Panc1 (cell line): Measurements from ENCODE around the gene INTS2.

Experiments used
- CTCF ChIP-seq: fragments of 450-650 bp; IDR thresholded peaks from 2 replicates; pipeline ENCODE4 v1.5.1; 2017; ENCODE audit warnings: mild to moderate bottlenecking
- POLR2AphosphoS5 ChIP-seq: IDR thresholded peaks from 2 replicates; pipeline ENCODE4 v1.6.1; 2012; ENCODE audit warnings: mild to moderate bottlenecking, low read depth, low read length, moderate library complexity
- SIN3A ChIP-seq: IDR thresholded peaks from 2 replicates; pipeline ENCODE4 v1.6.1; 2012; ENCODE audit warnings: low read depth, mild to moderate bottlenecking, low read length, moderate library complexity, borderline replicate concordance; ENCODE audit not compliant: insufficient read depth
- TCF7L2 ChIP-seq: IDR thresholded peaks from 2 replicates; pipeline ENCODE4 v1.6.1; 2011; ENCODE audit warnings: mild to moderate bottlenecking, low read depth, low read length, inconsistent platforms

DNA sequence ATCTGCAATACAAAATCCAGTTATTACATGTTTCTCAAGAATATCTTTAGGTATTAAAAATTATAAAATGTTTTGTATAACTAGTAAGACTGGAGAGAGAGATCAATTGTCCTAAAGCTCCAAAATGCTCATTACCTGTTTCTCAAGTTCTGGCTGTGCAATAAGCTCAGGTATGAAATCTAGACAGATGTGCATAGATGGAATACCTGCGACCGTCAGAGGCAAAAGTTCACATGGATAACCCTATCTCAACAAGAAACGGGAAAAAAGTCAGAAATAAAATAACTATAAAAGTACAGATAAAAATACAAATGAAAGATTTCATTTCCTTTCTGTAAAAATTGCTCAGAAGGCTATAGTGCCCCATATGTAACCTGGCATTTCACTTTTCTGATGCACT lies 58.6 kb downstream of the INTS2 start:
- no peak for TF ChIP-seq CTCF
- no peak for TF ChIP-seq POLR2AphosphoS5
- no peak for TF ChIP-seq SIN3A
- TF ChIP-seq TCF7L2 = no peak
